H4 (cell line): ENCODE measurements around the gene MYCL. TPM values are rescaled to one million over a fixed set of nuclear protein-coding genes. Genes with fewer than 3 reads are reported as not detected.
A peak's percentile ranks its signal among the peaks of the same experiment; 100 is the strongest.

ENCODE experiments used
- DNase-seq: peaks from one replicate; pipeline ENCODE4 v3.0.0-alpha.2; 2015; ENCODE audit warnings: low spot score
- total RNA-seq: library from RNA; depleted of rRNA; stranded (reverse); fragments of >200 nt; shearing (Covaris generic); gene quantifications from 2 replicates; pipeline ENCODE4 v1.2.3, GENCODE V29; 2014; rRNA removed

MYCL gene
- total RNA-seq, 1 experiment from 2014 or later = not detected

DNA sequence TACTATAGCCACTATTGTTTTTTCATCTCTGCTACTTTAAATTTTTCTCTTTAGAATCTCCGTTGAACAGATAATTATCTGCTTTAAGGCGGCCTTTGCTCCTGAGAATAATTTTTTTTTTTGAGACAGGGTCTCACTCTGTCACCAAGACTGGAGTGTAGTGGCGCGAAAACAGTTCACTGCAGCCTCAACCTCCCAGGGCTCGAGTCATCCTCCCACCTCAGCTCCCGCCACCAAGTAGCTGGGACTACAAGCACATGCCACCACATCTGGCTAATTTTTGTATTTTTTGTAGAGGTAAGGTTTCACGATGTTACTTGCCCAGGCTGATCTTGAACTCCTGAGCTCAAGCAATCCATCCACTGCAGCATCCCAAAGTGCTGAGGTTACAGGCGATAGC is 47.0 kb downstream of the MYCL start:
- no peak for DNase-seq

DNA sequence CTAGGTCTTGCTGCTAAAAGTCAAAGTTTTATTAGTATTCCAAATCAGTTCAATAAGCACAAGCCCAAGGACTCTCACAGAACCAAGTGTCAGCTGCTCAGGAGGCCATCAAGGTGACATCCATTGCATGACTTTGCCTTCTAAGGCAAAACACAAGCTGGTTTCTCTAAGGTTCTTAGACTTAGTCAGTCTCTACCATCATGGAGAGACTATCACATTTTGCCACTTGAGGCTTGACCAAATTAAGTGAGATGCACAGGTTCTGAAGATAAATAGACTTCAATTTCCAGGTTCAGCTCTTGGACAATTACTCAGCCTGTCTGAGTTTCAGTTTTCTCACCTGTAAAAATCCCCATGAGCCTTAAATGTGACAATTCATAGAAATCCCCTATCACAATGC is 47.4 kb downstream of the MYCL start:
- no peak for DNase-seq

DNA sequence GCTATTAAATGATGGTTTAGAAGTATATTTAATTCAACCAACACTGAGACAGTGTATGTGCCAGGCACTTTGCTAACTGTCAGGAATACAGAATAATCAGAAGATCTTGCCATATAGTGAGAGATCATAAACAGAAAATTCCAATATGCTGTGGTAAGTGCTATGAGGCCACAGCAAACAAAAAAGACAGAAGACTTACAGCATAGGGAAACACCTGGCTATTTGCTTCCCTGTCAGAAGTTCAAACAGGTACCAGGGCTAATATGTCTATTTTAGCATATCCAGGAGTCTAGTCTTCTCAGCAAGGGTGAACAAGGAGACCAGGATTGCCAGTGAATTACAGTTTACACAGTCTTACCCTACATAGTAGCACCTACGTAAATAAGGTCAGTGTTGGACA is 48.8 kb downstream of the MYCL start:
- DNase-seq = no peak

DNA sequence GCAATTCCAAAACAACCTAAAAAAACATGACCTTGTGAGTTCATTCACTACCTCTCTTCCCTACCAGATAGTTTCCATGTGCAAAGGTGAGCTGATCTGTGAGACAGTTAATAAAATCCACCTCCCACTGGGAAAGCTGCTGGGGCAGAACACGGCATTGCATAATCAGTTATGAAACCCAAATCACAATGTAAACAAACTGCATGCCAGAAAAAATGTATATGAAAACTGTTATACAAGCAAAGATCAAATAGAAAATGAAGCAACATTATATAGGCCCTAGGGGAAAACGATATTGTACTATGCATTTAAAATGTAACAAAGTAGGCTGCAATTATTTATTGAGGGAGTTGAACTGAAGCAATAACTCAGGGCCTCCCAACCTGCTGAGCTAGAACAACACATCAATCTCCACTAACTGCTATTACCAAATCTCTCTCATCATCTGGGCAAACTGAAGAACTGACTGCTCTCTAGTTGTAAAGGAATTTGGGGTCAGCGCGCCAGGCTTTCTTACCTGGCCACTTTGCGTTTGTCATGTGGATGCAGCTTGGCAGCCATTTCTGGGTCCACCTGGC is 49.4 kb downstream of the MYCL start:
- no peak for DNase-seq

DNA sequence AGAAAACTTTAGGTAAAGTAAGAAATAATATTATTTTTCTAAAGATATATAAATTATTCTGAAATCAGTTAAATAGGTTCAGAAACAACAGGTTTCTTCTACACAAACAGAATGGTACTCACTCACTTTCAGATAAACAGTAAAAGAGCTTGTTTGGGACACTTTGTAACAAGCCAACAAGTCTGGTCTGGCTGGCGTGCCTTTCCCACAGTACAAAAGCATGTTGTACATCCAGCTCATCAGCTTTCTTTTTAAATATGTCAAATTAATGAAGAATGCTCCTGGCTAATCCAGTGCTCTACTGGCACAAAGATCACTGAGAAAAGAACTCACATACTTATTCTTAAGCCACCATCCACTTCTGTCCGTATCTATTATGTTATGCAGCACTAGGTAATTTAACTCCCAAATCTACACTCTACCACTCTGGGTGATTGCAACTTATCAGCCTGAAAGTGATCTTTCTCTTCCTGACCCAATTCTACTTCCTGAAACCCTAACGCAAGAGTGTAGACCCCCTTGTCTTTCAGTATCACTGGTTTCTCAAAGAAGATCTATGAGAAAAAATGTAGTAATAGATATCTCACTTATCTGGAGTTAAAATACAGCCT is 51.0 kb downstream of the MYCL start:
- no peak for DNase-seq

DNA sequence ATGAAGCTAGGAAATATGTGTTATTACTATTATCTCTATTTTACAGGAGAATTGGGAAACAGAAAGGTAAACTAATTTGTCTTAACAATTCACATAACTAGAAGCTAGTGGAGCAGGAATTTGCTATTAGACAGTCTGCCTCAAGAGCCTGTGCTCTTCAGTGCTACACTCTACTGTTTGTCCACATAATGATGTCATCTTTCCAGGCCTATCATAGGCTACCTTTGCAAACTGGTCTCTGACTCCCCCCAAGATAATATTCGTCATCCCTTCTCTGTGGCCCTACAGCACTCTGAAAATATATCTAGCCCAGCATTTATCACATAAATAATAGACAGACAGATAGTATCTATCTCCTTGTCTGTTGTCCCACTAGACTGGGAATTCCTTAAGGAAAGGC is 52.5 kb downstream of the MYCL start:
- DNase-seq = no peak

DNA sequence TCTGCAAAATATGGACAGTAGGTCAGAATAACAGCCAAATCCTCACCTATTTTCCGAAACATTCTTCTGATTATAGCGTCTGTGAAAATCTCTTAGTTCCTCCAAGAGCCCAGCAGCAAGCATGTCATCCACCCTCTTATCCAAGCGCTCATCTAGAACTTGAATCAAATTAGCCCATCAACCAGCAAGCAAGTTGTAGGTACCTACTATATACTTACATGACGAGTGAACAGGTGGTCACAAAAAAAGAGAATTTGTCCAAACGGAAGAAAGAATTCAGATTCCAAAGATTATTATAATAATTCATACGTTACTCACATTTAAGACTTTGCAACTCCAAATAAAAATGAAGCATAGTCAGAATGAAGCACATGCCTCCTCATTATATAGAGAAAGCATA is 53.8 kb downstream of the MYCL start:
- no peak for DNase-seq

DNA sequence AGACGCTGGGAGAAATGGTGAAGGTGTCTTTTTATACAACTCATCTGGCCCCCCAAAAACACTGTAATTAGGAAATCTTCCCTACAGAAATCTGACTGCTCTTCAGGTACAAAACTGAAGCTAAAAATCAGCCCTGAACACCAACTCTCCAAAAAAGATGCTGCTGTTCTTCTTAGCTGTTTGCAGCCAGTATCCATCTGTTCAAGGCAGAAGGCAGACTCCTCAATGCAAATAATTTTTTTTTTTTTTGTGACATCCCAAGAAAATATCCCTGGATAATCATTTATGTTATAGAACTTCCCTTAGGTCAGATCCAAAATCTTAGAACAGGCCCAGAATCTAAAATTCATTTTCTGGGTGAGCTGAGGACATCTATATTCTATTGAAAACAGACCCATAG is 54.9 kb downstream of the MYCL start:
- DNase-seq = no peak

DNA sequence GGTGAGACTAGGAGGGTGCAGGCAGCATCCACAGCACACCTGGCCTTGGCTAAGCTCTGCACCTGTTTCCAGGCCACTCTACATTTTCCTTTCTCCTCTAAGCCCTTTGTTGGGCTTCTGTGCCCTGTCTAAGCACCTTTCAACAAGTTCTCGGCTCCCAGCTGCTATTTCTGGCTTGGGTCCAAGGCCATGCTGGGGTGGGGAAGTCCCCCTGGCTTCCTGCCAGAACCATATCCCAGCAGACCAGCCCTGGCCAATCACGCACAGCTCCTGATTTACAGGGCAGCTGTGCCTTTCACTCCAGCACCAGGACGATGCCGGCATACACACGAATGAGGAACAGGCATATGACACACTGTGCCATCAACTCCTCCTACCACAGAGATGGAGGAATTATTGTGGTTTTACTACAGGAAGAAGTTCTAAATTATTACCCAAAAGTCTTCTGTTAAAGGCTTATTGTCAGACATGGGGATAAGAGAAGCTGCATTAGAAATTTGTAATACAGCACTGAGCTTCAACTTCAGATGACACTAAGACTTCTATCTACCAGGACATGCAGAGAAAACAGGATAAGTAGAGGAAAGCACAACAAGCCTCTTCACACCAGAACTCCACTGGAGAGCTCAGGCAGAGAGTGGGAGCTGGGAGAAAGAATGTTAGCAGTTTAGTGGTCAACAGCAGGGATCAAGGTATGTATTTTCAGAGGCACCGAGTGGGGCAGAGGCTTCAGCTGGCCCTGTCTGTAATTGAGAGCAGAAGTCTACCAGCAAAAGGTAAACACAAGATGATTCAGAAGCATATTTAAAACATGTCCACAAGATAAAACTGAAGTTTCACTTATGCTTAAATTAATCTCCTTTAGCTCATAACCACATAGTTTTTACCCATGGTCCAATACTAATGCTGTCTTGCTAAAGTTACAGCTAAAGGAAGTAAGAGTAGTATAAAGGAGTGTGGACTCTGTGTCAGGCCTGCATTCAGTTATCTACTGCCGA is 55.8 kb downstream of the MYCL start:
- DNase-seq = peak; percentile 66

Other genes starting within 250 kb of the MYCL start
- gene NT5C1A, start 229.8 kb downstream of the MYCL start, total RNA-seq = 0.97 TPM in 1 of 2 replicates, not detected in the other
- gene HPCAL4, start 210.5 kb downstream of the MYCL start, total RNA-seq = 0.46 and 0.74 TPM in 2 replicates
- 43.7 and 49.4 TPM in 2 replicates for gene PPIE, start 163.0 kb downstream of the MYCL start, total RNA-seq
- 0.35 TPM in 1 of 2 replicates, not detected in the other for gene OXCT2, start 130.6 kb downstream of the MYCL start, total RNA-seq
- gene BMP8B, start 113.1 kb downstream of the MYCL start, total RNA-seq = 0.08 and 0.19 TPM in 2 replicates
- gene TRIT1, start 18.4 kb downstream of the MYCL start, total RNA-seq = 24.4 and 28.1 TPM in 2 replicates
- 8.5 and 9.5 TPM in 2 replicates for gene MFSD2A, start 53.2 kb upstream of the MYCL start, total RNA-seq
- gene CAP1, start 138.8 kb upstream of the MYCL start, total RNA-seq = 315 and 362 TPM in 2 replicates
- 146 and 157 TPM in 2 replicates for gene PPT1, start 195.3 kb upstream of the MYCL start, total RNA-seq